AG09309 (cell line): Measurements from ENCODE around the gene TBL1X.

Experiments
- DNase-seq: peaks from one replicate; pipeline ENCODE4 v3.0.0-alpha.2; 2010; ENCODE audit warnings: low read depth
- H3K4me3 ChIP-seq: 2 replicates; pipeline ENCODE4 v1.5.1; 2011; ENCODE audit warnings: mild to moderate bottlenecking, low read depth, low read length, moderate library complexity; ENCODE audit not compliant: control insufficient read depth
- CTCF ChIP-seq: IDR thresholded peaks from 2 replicates; pipeline ENCODE4 v1.5.1; 2011; ENCODE audit warnings: mild to moderate bottlenecking, low read depth, low read length, inconsistent platforms; ENCODE audit not compliant: insufficient read depth, control insufficient read depth; ENCODE audit errors: missing control alignments

TBL1X gene

DNA sequence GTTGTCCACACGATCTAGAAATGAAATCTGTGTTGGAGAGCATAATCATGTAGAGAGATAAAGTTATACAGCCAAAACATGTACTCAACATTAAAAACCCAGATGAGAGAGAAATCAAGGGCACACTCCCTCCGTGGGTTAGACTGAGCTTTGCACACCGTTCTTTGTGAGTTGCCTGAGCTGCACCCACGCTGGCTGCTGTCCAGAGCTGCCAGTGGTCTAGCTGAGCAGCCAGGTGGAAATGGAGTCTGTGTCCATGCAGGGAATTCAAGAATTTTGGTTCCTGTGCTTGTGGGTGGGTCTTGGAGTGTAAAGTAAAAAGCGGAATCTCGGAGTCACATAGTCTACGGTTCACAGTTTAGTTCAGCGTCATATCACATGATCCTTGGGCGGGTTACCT, 216.2 kb downstream of the TBL1X start:
- DNase-seq, result no peak
- no peak overlapping the region for H3K4me3 ChIP-seq
- TF ChIP-seq CTCF, result no peak

DNA sequence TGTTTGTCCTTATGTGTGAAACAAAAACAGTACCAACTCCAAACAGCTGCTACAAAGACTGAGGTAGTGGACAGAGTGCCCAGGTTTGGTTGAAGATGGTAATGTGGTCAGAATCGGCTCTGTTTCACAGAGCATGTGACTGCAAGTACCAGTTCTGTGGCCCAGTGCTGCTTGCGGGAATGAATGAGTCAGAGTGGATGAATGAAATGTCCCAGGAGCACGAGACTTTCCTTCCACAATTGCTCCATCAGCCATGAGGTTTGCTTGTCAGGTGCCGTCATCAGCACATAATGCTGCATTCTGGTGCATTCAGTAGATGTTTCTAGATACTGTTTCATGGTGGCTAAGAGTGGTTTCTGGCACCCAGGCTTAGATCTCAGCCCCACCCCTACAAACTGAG, 216.6 kb downstream of the TBL1X start:
- TF ChIP-seq CTCF, result no peak
- DNase-seq, result no peak
- H3K4me3 ChIP-seq, result no peak overlapping the region

- no peak overlapping the region for H3K4me3 ChIP-seq
- no peak for TF ChIP-seq CTCF
- DNase-seq, result no peak
Measured at GRCh38 chrX:9682456-9682855, 217.6 kb downstream of the TBL1X start.

DNA sequence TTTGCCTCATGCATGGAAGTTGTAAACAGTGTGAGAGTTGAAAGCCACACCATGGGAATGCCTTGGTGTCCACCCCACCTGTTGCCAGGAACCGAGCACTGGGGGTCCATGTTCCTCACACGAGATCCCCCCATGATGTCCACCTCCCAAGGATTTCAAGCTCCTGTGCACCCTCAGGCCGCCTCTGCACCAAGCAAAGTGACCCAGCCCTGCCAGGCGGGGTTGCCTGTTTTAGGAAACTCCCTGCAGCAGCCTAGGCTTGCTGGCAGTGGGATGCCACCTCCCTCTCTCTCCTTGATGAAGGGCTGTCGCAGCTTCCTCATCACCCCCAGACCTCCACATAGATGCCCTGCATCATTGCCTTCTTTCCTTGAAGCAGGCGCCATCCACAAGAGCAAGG, 218.0 kb downstream of the TBL1X start:
- TF ChIP-seq CTCF, result no peak
- no peak for DNase-seq
- H3K4me3 ChIP-seq, result no peak overlapping the region

DNA sequence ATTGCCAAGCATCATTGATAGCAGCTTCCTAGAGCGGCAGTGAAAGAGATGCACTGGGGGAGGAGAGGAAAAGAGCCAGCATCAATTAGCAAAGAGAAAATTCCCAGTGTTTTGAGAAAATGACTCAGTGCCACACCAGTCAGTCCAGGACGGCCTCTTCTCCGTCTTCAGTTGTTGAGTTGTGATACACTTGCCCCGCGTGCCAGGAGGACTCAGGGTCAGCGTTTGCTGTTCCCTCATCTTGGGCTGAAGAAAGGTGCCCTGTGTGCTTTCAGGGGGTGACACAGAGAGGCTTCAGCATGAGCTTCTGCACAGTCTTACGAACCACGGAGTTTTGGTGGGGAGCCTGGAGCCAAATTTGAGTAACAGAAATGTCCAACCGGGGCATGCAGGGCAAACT, 218.5 kb downstream of the TBL1X start:
- TF ChIP-seq CTCF, result no peak
- no peak overlapping the region for H3K4me3 ChIP-seq
- DNase-seq, result no peak

- H3K4me3 ChIP-seq, result no peak overlapping the region
- TF ChIP-seq CTCF, result no peak
- DNase-seq, result no peak
Measured at GRCh38 chrX:9687899-9688298, 223.0 kb downstream of the TBL1X start.

DNA sequence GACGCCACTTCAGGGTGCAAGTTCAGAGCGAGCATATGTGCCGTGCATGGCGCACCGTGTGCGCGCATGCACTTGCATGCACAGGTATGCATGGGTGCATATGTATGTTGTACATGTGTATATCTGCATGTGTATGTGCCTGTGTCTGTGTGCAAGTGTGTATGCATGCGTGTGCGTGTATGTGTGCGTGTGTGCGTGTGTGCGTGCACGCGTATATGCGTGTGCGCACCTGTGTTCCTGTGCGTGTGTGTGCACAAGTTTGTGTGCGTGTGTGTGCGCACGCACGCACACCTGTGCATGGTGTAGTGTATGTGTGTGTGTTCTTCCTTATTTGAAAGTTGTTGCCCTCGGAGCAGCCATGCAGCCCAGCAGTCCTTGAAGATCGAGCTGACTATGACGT, 224.0 kb downstream of the TBL1X start:
- no peak for DNase-seq
- no peak for TF ChIP-seq CTCF
- no peak overlapping the region for H3K4me3 ChIP-seq
